Endothelial cell of umbilical vein (primary cell): ENCODE data around the gene RTN4RL1.

ENCODE experiments used
- CTCF ChIP-seq, 2 donors: IDR thresholded peaks; 1 replicate in 1 of 2; 2 replicates in 1 of 2; pipeline ENCODE4 v1.5.1; 2011; ENCODE audit warnings: low read length in 2 of 2, mild to moderate bottlenecking in 2 of 2, moderate library complexity in 2 of 2, control low read depth in 1 of 2, inconsistent platforms in 1 of 2, low read depth in 1 of 2; ENCODE audit not compliant: insufficient read depth in 1 of 2; ENCODE audit errors: extremely low read depth in 1 of 2
- JUN ChIP-seq: IDR thresholded peaks from 2 replicates; pipeline ENCODE4 v1.6.1; 2011; ENCODE audit warnings: borderline replicate concordance, low read depth; ENCODE audit not compliant: insufficient read length, insufficient read depth
- POLR2A ChIP-seq: IDR thresholded peaks from 2 replicates; pipeline ENCODE4 v1.6.1; 2012; ENCODE audit warnings: low read depth, mild to moderate bottlenecking, control low read depth, low read length
- POLR2AphosphoS5 ChIP-seq: IDR thresholded peaks from 2 replicates; pipeline ENCODE4 v1.6.1; 2012; ENCODE audit warnings: low read depth, mild to moderate bottlenecking, control low read depth, low read length, moderate library complexity; ENCODE audit not compliant: insufficient read depth

- TF ChIP-seq POLR2AphosphoS5 (no peak), CTCF (IDR thresholded peaks at IDR 0.05; ENCODE audit: extremely low read depth in 1 of 2, insufficient read depth in 1 of 2, low read depth in 1 of 2, low read length in 2 of 2) (no peak), POLR2A (no peak), JUN (no peak)
Measured at GRCh38 chr17:1978396-1978949, 46.7 kb downstream of the RTN4RL1 start.
